Measurements from ENCODE around the gene ZSWIM9. TPM values are rescaled to one million over a fixed set of nuclear protein-coding genes. Genes with fewer than 3 reads are reported as not detected.

ZSWIM9 gene
- polyA plus RNA-seq, 3 donors: 3.0 to 7.8 (median 4.2) TPM

GRCh38 chr19:48169578-48169938 is 922 bp upstream of the ZSWIM9 start:
- WGBS, 3 donors: 1 to 4% (median 2%) methylated on average over 14 to 15 of the region's 15 CpGs
- H3K27ac ChIP-seq (ENCODE audit: low read depth, low read length): peak overlapping the region; percentile 69

GRCh38 chr19:48170817-48171347 is 402 bp downstream of the ZSWIM9 start:
- H3K27ac ChIP-seq (ENCODE audit: low read depth, low read length): no peak overlapping the region
- WGBS, 3 donors: 2 to 3% (median 3%) methylated on average over 20 to 21 of the region's 21 CpGs

- WGBS, 3 donors: 79 to 87% (median 87%) methylated on average over 37 of the region's 37 CpGs
- H3K27ac ChIP-seq (ENCODE audit: low read depth, low read length): no peak overlapping the region
Measured at GRCh38 chr19:48171710-48172109, 1.2 kb downstream of the ZSWIM9 start.

GRCh38 chr19:48174445-48175030 is 4.1 kb downstream of the ZSWIM9 start:
- H3K27ac ChIP-seq (ENCODE audit: low read depth, low read length): no peak overlapping the region
- 68 to 89% (median 70%) methylated on average over 6 of the region's 6 CpGs for WGBS, 3 donors

GRCh38 chr19:48175578-48175977 is 5.1 kb downstream of the ZSWIM9 start:
- no peak overlapping the region for H3K27ac ChIP-seq (ENCODE audit: low read depth, low read length)
- 60 to 89% (median 71%) methylated on average over 10 of the region's 10 CpGs for WGBS, 3 donors

- H3K27ac ChIP-seq (ENCODE audit: low read depth, low read length): no peak overlapping the region
- WGBS, 3 donors: 78 to 94% (median 94%) methylated on average over 3 of the region's 3 CpGs
Measured at GRCh38 chr19:48176226-48176625, 5.7 kb downstream of the ZSWIM9 start.

- no peak overlapping the region for H3K27ac ChIP-seq (ENCODE audit: low read depth, low read length)
- WGBS, 3 donors: 96 to 98% (median 97%) methylated on average over 5 of the region's 5 CpGs
Measured at GRCh38 chr19:48181505-48181904, 11.0 kb downstream of the ZSWIM9 start.

- 94 to 97% (median 95%) methylated on average over 38 of the region's 38 CpGs for WGBS, 3 donors
- no peak overlapping the region for H3K27ac ChIP-seq (ENCODE audit: low read depth, low read length)
Measured at GRCh38 chr19:48182434-48182833, 12.0 kb downstream of the ZSWIM9 start.

- WGBS, 3 donors: 87 to 95% (median 91%) methylated on average over 9 of the region's 9 CpGs
- no peak overlapping the region for H3K27ac ChIP-seq (ENCODE audit: low read depth, low read length)
Measured at GRCh38 chr19:48183356-48183755, 12.9 kb downstream of the ZSWIM9 start.

GRCh38 chr19:48186015-48186414 is 15.5 kb downstream of the ZSWIM9 start:
- WGBS, 3 donors: 87 to 91% (median 90%) methylated on average over 5 of the region's 5 CpGs

GRCh38 chr19:48186541-48186991 is 16.1 kb downstream of the ZSWIM9 start:
- 74 to 86% (median 82%) methylated on average over 8 of the region's 8 CpGs for WGBS, 3 donors
- H3K27ac ChIP-seq (ENCODE audit: low read depth, low read length): no peak overlapping the region

More at GRCh38 chr19:48186015-48186414, 15.5 kb downstream of the ZSWIM9 start:
- no peak overlapping the region for H3K27ac ChIP-seq (ENCODE audit: low read depth, low read length)

- WGBS, 3 donors: 64 to 81% (median 75%) methylated on average over 13 of the region's 13 CpGs
Measured at GRCh38 chr19:48190288-48190884, 19.9 kb downstream of the ZSWIM9 start.

GRCh38 chr19:48190885-48191284 is 20.4 kb downstream of the ZSWIM9 start:
- WGBS, 3 donors: 87 to 88% (median 87%) methylated on average over 3 of the region's 3 CpGs

More at GRCh38 chr19:48190288-48190884, 19.9 kb downstream of the ZSWIM9 start:
- H3K27ac ChIP-seq (ENCODE audit: low read depth, low read length): no peak overlapping the region

GRCh38 chr19:48192750-48193149 is 22.3 kb downstream of the ZSWIM9 start:
- 76 to 85% (median 85%) methylated on average over 7 of the region's 7 CpGs for WGBS, 3 donors
- H3K27ac ChIP-seq (ENCODE audit: low read depth, low read length): no peak overlapping the region

More at GRCh38 chr19:48190885-48191284, 20.4 kb downstream of the ZSWIM9 start:
- H3K27ac ChIP-seq (ENCODE audit: low read depth, low read length): no peak overlapping the region

- WGBS, 3 donors: 67 to 76% (median 74%) methylated on average over 36 of the region's 36 CpGs
- H3K27ac ChIP-seq (ENCODE audit: low read depth, low read length): no peak overlapping the region
Measured at GRCh38 chr19:48194041-48194843, 23.8 kb downstream of the ZSWIM9 start.

- WGBS, 3 donors: 74 to 90% (median 82%) methylated on average over 95 of the region's 95 CpGs
Measured at GRCh38 chr19:48194844-48195830, 24.7 kb downstream of the ZSWIM9 start.

GRCh38 chr19:48196321-48196763 is 25.9 kb downstream of the ZSWIM9 start:
- H3K27ac ChIP-seq (ENCODE audit: low read depth, low read length): no peak overlapping the region
- WGBS, 3 donors: 55 to 73% (median 69%) methylated on average over 23 of the region's 23 CpGs

More at GRCh38 chr19:48194844-48195830, 24.7 kb downstream of the ZSWIM9 start:
- no peak overlapping the region for H3K27ac ChIP-seq (ENCODE audit: low read depth, low read length)

Measured in adipose tissue (tissue), 3 donors.